ENCODE data around the gene ACOX3.
"Not testable (repeated sequence)": the region's sequence is repeated elsewhere in the genome, so short reads cannot be mapped to it uniquely, and the experiment has no call there.

ACOX3 gene

DNA sequence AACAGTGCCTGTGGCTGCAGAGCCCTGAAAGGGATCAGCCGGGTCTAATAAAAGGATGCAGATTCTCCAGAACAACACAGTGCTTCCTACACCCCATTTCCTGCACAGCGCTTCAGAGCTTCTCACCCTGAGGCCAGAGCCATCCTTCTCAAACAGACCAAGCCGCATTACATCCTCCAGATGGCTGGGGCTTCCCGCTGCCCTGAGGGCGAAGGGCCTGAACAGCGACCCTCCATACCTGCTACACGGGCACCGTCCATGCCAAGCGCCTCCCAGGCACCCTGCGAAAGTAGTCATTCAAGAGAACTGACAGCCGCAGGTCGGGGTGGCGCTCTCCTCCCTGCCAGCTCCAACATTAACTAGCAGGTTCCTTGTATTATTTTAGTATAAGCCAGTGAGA, 36.5 kb downstream of the ACOX3 start:
- DNase-seq, result no peak

DNA sequence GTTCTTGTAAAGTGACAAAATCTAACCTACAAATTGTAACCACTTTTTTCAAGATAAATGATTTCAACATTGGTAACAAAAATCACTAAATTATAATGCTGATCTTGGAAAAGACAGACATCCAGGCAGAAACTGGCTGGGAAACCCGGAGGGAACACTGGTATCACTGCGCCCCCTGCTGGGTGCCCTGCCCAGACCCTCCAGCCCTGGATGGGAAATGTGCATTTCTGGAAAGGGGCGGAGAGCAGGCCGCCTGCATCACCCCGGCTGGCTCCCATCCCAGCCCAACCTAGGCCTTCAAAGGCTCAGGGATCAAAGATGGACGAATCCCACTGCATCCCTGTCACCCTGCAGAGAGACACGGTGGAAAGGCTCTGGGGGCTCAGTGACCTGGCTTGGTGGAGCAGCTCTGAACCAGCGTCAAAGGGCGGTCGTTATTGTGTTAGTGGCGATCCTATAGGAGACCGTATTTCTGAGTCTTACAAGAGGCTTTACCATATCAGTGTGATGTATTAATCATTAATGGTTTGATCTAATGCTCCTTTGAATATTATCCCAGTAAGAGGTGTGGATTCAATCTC, 37.3 kb downstream of the ACOX3 start:
- DNase-seq, result peak; percentile 17 to 58

DNA sequence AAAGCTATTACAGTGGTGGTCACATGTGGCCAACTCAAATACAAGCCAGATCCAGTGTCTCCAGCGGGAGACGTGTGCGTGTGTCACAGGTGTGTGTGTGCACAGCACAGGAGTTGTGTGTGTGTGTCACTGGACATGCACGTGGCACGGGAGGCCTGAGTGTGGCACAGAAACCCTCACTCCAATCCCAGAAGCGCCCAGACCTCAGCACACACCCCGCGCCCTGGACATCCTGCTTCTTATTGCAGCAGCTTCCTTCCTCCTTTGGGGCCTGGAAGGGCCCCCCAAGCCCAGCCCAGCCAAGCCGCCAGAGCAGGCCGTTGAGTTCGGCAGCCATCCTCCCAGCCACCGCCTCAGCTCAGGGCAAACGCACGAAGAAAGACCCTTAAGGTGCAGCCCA, 37.9 kb downstream of the ACOX3 start:
- DNase-seq, result no peak

DNA sequence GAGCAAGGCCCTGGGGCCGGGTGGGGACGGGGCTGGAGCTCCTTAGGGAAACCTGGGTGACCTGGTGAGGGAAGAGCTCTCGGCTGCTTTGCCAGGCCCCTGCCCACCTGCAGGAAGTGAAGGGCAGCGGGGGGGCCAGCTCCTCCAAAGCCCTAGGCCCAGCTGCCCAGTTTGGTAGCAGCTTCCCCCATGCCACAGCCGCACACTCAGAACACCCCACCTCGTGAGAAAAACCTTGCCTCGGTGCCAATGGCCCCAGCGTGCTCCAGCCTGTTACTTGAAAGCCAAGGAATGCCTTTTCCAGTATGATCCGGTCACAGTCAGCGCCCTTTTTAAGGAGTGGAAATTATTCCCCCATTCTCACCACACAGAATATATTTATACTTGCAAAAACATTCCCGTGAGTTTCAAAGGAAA, 38.3 kb downstream of the ACOX3 start:
- DNase-seq, result no peak

DNA sequence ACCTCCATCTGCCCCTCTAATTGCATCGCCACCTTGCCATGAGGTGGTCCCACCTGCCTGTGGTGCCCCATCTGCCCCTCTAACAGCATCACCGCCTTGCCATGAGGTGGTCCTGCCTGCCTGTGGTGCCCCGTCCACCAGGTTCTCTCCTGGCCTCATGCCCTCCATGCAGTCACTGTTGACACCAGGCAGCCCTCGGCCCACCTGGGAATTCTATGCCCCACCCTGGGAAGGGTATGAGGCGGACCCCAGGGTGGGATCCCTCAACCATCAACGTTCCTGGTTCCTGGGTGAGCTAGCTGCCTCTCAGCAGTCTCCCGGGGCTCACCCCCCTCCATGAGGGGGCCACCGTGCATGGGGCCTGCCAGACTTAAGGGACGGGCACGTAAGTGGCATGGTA, 38.9 kb downstream of the ACOX3 start:
- no peak for DNase-seq

DNA sequence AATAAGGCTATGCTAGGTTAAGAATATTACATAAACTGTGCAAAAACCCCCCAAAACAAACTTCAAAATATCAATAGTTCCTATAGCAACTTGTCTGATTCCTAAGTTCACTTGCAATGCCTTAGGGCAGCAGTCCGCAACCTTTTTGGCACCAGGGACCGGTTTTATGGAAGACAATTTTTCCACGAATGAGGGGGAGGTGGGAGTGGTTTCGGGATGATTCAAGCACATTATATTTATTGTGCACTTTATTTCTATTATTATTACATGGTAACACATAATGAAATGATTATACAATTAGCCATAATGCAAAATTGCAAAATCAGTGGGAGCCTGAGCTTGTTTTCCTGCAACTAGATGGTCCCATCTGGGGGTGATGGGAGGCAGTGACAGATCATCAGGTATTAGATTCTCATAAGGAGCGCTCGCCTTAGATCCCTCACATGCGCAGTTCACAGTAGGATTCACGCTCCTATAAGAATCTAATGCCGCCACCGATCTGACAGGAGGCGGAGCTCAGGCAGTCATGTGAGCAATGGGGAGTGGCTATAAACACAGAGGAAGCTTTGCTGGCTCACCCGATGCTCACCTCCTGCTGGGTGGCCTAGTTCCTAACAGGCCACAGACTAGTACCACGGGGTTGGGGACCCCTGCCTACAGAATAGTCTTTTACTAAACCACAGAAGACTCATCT, 39.7 kb downstream of the ACOX3 start:
- no peak for DNase-seq

DNA sequence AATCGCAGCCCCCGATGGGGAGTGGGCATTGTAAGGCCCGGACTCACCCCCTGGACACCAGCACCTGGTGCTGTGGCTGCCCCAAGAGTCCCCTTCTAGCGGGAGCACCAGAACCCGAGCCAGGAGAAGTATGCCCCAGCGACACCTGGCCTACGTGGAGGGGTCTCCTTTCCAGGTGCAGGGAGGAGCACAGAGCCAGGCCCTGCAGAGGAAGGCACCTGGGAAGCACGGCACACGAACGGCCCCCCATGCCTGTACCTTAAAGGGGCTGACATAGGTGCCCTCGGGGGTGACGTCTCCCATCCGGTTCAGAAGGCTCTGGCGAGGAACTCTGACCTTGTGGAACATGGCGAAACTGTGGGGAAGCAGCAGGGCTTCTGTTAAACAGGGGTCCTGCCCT, 41.2 kb downstream of the ACOX3 start:
- DNase-seq, result no peak

DNA sequence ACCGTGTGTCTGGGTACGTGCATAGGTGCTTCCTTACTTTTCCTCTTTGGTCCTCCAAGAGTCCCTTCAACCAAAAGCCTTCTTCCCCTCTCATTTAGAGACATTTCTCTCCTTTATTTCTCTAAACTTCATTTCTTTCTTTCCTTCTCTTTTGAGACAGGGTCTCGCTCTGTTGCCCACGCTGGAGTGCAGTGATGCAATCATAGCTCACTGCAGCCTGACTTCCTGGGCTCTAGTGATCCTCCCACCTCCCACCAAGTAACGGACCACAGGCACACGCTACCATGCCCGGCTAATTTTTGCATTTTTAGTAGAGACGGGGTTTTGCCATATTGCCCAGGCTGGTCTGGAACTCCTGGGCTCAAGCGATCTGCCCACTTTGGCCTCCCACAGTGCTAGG, 42.2 kb downstream of the ACOX3 start:
- DNase-seq, result no peak

DNA sequence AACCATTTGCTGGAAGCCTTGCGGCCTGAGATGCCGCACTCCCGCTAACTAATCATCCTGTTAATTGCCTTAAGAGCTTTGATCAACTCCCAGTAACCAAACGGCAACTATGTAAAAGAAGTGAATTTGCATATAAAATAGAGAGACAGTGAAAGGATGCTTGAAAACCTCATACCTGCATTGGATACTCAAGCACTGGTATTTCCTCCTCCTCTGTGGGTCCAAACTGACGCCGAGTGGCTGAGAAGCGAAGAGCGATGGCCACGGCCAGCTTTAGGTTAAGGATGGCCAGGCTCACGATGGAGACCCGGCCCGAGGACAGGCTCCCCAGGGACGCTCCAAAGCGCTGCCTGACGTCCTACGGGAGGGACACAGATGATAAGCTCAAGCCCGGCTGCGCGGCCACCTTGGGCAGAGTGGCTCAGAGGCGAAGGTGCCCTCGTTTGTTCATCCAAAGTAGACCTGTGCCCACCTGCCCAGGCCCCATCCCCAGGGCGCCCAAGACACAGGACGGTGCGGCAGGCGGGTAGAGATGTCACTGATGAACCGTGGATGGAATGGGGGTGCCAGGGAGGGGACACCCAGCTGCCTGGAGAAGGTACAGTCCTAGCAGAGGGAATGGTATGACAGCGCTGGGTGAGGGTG, 43.6 kb downstream of the ACOX3 start:
- DNase-seq, result no peak

DNA sequence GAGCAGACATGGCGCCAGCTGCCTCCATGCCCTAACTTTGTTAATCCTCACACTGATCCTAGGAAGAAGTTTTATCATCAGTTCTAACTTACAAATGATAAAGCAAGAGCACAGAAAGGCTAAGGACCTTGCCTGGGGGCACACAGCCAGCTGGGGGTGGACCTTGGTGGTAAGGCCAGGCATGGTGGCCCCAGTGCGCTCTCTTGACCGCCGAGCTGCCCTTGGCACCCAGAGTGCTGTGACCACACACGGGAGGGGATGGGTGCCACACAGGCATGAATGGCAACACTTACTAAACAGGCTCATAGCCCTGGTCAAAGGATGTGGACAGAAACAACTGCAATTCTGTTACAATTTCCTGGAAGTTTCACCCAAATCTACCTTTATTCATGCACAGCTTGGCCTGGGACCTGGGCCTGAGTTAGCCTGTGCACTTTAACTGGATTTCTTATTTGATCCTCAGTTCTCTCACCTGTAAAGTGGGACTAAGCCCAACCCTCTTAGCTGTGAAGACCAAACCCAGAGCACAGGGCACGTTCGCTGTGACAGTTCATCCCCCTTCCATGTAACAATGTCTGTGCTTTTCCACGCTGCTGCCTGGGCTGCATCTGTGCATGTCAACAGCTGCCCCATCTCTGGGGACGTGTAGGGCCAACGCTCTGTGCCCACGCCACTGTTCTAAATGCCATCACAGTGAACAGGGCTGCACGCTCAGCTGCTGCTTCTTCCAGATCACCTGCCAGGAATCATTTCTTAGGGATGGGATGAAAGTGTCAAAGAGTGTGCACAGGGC, 44.8 kb downstream of the ACOX3 start:
- no peak for DNase-seq

DNA sequence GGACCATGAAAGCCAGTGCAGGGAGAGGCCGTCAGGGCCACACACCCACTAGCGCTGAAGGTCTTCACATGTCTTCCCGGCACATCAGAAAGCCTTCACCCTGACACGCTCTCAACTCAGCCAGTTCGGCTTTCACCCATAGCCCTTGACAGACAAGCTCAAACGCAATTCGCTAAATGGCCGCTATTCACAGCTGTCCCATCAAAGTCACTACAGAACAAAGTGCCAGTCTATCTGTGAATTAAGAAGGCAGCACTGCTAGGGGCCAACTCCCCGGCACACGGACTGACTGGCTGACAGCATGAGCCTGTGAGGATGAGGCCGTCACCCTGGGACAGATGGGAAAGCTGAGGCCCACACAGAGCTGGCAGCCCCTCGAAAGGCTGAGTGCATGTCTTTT, 45.7 kb downstream of the ACOX3 start:
- DNase-seq, result no peak

DNA sequence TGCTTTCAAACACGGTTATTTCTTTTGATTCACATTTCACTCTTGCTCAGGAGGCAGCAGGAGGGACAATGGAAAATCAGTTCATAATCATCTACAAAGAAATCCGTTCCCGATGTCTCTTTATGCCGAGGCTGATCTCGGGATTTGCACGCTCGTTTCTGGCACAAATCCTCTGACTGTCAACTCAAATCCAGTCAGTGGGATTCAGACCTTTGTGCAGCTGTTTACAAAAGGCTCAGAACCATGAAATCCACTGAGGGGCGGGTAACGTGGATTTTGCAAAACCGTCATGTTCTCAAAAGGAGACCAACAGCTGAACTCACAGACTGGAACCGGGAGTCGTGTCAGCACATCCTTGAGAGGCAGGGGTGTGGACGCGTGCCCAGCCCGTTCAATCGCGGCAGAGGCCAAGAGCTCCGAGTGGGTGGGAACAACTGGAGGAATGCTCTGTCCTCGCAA, 46.4 kb downstream of the ACOX3 start:
- no peak for DNase-seq

DNA sequence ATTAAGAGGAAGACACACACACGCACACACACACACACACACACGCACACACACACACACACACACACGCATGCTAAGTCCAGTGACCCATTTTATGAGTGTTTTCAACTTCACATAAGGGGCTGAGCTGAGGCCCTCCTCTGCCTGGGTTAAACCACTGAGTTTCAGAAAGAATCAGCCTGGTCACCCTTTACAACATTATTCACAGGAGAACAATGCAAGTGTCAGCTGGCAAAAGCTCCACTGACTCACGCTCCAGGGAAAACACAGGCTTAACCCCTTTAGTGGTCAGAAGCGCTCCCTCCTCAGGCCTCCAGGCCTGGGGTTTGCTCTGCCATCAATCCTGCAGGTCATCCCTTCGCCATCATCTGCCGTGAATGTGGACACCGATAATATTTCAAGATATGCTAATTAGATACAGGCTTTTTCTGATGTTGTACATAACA, 46.9 kb downstream of the ACOX3 start:
- DNase-seq, result no peak

DNA sequence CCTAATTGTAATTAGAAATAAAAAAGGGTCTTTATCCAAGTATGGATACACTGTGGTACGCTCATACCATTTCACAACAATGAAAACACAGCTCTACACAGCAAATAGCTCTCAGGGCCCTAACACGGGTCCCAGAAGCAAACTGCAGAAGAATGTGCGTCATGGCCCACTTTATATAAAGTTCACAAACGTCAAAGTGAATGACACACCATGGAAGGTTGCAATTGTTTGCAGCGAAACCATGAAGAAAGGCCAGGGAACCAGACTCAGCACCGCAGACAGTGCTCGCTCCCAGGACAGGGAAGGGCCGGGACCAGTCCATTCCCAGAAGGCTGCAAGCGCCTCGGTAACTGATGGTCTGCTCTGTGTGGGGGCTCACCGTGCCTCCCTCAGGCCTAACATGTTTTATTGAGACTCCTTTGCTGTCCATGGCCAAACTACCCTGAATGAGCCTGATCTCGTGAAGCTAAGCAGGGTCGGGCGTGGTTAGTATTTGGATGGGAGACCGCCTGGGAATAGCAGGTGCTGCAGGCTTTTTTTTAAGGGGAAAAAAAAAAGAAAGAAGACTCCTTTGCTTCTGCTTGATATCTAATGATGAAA, 47.8 kb downstream of the ACOX3 start:
- DNase-seq, result no peak

DNA sequence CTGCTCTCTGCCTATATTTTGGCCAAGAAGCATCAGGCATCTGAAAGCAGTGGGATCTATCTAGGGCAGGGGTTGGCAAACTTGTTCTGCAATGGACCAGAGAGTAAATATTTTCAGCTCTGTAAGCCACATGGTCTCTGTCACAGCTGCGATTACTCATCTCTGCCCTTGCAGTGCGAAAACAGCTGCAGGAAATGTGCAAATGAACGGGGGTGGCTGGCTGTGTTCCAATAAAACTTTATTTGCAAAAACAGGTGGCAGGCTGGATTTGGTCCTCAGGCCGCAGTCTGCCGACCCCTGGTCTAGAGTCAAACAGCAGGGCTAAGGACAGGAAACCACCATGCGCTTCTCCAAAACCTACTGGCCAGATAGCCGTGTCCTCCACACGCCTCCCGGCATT, 48.6 kb downstream of the ACOX3 start:
- no peak for DNase-seq

DNA sequence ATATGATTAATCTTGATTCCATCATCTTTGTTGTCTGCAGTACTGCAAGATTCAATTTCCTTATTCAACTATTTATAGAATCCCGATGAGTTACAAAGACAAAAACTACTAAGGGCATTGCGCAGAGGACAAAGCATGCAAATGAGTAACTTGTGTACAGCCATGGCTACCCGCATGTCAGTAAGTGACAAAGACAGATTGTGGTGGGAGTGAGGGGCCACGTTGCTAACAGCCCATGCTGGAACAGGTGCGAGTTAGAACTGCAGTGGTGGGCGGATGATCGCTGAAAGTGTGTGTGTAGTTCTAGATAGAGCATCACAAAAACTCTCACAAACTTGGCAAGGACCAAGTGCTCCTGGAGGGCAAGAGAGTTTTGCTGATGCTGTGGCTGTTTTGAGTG, 49.5 kb downstream of the ACOX3 start:
- DNase-seq, result no peak

DNA sequence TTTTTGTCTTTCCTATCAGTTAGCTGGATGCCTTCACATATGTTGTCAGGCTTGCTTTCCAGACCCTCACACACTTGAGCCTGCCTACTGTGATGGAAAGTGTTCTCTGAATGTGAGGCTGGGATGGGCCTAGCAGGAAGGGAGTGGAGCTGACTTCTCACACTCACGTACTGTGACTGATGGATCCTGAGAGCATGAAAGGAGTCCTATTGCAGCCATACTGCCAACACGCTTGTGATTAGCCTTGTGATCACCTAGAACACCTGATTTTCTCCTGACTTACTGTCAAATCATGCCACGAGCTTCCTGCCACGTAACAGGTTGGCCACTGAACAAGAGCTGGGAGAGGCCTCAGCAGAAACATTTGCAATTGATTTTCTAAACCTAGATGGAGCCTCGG, 49.9 kb downstream of the ACOX3 start:
- no peak for DNase-seq

DNA sequence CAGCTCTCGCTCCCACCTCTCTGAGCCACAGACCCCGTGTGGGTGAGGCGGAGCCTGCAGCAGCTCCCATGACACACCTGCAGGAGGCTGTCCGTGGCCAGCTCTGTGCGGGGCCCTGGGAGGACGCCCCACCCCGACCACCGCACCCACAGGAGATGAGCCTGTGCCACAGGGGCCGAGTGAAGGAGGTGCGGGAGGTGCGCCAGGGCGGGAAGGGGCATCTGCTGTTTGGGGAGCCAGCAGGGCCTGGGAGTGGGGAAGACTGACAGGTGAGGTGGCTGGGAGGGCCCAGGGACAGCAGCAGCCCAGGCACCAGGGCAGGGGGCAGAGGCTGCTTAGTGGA, 52.0 kb downstream of the ACOX3 start:
- DNase-seq, result no peak

DNA sequence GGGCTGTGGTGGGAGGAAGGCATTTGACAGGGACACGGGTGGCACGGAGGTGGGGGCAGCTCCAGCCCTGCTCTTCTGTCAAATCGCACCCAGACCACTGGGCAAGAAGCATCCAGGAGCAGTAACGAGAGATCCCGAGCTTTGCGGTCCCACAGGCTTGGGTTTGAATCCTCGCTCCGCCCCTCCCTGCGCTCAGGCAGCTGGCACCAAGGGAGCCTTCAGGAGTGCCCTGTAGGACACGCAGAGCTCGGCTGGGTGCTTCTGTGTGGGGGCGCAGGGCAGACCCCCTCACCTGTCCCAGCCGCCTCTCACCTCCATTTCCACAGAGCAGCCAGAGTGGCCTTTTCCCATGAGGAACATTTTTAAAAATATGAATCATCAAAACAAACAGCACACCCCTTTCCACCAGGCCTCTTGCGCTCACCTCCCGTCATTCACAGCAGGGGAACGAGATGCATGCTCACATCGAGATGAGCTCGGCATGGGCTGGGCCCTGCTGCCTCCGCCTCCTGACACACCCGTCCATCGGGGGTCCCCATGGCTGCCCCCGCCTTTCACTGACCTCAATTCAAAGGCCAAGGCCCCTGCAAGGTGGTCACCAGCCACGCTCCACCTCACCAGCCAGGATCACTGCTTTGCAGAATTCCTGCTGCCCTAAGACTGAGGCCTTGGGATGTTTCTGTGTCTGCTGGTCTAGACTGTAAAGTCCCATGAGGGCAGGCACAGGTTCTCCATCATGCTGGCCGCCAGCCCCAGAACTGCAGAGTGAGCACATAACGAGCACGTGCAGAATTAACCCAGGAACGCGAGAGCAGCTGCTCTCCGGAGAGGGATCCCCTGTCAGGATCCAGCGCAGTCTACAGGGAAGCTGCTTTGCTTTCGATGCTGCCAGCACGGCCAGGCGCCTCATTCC, 52.7 kb downstream of the ACOX3 start:
- DNase-seq, result no peak

DNA sequence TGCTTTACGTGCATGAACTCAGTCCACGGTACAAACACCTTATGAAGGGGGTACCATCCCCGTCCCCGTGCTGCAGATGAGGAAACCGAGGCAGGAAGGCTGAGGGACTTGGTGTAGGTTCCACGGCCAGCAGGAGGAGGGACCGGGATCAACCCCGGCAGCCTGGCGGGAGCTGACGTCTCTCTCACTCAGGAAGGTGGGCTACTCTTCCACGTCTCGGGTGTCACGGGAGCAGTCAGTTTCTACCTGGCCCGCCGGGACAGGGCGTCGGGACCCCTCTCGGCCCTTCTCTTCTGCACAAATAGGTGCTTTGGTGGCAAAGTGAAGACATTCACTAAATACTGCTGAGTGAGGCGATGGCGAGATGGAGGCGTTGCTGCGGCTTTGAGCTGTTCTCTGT, 53.3 kb downstream of the ACOX3 start:
- DNase-seq, result no peak

DNA sequence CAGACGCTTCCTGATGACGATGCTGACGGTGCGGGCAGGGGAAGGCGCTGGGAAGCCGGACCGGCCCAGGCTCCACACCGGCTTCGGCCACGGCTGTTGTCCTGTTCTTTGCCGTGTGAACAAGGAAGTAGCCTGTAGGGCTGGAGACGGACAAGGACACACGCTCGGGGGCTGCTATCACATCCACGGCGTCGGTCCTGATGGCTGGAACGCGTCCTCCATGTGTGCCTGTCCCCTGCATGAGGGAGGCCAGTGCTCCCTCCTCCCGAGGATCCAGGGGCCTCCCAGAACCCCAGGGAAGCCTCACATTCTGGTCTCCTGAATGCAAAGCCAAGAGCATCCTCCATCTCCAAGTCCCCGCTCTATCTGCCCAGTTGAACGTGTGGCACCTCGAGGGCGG, 53.8 kb downstream of the ACOX3 start:
- DNase-seq, result no peak

DNA sequence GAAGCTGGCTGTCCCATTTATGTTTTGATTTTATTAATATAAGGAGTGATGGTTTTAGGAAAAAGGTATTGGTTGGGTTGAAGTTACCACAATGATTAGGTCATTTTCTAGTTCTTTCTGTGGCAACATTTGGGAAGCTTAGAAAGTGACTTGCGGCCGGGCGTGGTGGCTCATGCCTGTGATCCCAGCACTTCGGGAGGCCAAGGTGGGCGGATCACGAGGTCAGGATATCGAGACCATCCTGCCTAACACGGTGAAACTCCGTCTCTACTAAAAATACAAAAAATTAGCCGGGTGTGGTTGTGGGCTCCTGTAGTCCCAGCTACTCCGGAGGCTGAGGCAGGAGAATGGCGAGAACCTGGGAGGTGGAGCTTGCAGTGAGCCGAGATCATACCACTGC, 54.4 kb downstream of the ACOX3 start:
- not testable (repeated sequence) for DNase-seq
